Duodenal mucosa (tissue), 2 donors: ENCODE results near the gene DOK5.

Experiments
- H3K27ac ChIP-seq: one replicate; pipeline ENCODE4 v1.7.0; 2013; ENCODE audit warnings: low read depth, low read length
- H3K27me3 ChIP-seq, 2 donors: one replicate each; pipeline ENCODE4 v1.7.0; 2013; ENCODE audit warnings: low read length in 2 of 2, control low read depth in 1 of 2; ENCODE audit not compliant: insufficient read depth in 2 of 2, control insufficient read depth in 1 of 2
- H3K36me3 ChIP-seq, 2 donors: one replicate each; pipeline ENCODE4 v1.7.0; 2013; ENCODE audit warnings: low read length in 2 of 2, control low read depth in 1 of 2; ENCODE audit not compliant: insufficient read depth in 2 of 2, control insufficient read depth in 1 of 2
- H3K4me1 ChIP-seq, 2 donors: one replicate each; pipeline ENCODE4 v1.7.0; 2013; ENCODE audit warnings: low read length in 2 of 2, control low read depth in 1 of 2; ENCODE audit not compliant: insufficient read depth in 2 of 2, control insufficient read depth in 1 of 2
- H3K4me3 ChIP-seq, 2 donors: one replicate each; pipeline ENCODE4 v1.7.0; 2013; ENCODE audit warnings: low read length in 2 of 2, low read depth in 1 of 2
- H3K9ac ChIP-seq, 2 donors: one replicate each; pipeline ENCODE4 v1.7.0; 2013; ENCODE audit warnings: low read length in 2 of 2, low read depth in 1 of 2
- H3K9me3 ChIP-seq, 2 donors: one replicate each; pipeline ENCODE4 v1.7.0; 2013; ENCODE audit warnings: low read length in 2 of 2, control low read depth in 1 of 2; ENCODE audit not compliant: control insufficient read depth in 1 of 2

Gene DOK5

GRCh38 chr20:54649511-54649962 is 174.1 kb downstream of the DOK5 start:
- Histone ChIP-seq H3K36me3 (no peaks in the 10 kb centered on the region), H3K4me3 (no peak overlapping the region), H3K4me1 (no peaks in the 10 kb centered on the region), H3K9ac (no peak overlapping the region), H3K27me3 (no peaks in the 10 kb centered on the region), H3K27ac (no peak overlapping the region), H3K9me3 (no peaks in the 10 kb centered on the region)

DNA sequence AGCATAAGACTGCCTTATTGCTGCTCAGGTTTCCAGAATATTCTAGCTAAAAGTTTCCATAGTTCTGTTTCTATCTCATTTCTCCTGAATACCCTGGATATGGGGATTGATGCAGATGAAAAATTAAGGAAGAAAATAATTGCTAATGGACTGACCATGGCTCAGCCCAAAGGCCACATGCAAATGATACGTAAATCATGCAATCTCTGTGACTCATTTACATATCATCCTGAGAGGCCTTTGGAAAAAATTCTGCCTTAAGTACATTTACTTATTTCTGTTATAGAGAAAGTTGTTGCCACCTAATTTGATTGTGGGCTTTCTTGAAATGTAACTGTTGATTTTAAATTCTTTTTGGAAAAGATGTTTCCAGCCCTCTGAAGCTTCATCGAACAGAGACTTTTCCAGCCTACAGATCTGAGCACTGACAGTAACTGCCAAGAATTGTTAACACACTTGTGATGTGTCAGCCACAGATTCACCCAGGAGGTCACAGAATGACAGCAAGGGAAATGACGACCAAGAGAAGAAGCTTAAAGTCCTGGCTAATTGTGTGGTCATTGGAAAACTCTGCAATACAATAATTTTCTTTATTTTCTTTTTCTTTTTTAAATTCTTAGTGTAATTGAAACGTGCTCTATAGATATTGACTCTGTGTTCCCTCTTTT is 174.8 kb downstream of the DOK5 start:
- Histone ChIP-seq H3K27ac (no peak overlapping the region), H3K4me3 (no peak overlapping the region), H3K36me3 (no peaks in the 10 kb centered on the region), H3K9me3 (no peaks in the 10 kb centered on the region), H3K27me3 (no peaks in the 10 kb centered on the region), H3K4me1 (no peaks in the 10 kb centered on the region), H3K9ac (no peak overlapping the region)

- H3K27ac ChIP-seq, result no peak overlapping the region
- no peak overlapping the region for H3K9ac ChIP-seq
- H3K4me3 ChIP-seq, result no peak overlapping the region
- H3K27me3 ChIP-seq, result no peaks in the 10 kb centered on the region
- no peaks in the 10 kb centered on the region for H3K9me3 ChIP-seq
- no peaks in the 10 kb centered on the region for H3K36me3 ChIP-seq
- no peaks in the 10 kb centered on the region for H3K4me1 ChIP-seq
These were observed 175.9 kb downstream of the DOK5 start for GRCh38 chr20:54651252-54651651.

GRCh38 chr20:54654450-54654849 is 179.1 kb downstream of the DOK5 start:
- Histone ChIP-seq H3K9me3 (no peaks in the 10 kb centered on the region), H3K27ac (no peak overlapping the region), H3K9ac (no peak overlapping the region), H3K36me3 (no peaks in the 10 kb centered on the region), H3K4me1 (no peaks in the 10 kb centered on the region), H3K4me3 (no peak overlapping the region), H3K27me3 (no peaks in the 10 kb centered on the region)

DNA sequence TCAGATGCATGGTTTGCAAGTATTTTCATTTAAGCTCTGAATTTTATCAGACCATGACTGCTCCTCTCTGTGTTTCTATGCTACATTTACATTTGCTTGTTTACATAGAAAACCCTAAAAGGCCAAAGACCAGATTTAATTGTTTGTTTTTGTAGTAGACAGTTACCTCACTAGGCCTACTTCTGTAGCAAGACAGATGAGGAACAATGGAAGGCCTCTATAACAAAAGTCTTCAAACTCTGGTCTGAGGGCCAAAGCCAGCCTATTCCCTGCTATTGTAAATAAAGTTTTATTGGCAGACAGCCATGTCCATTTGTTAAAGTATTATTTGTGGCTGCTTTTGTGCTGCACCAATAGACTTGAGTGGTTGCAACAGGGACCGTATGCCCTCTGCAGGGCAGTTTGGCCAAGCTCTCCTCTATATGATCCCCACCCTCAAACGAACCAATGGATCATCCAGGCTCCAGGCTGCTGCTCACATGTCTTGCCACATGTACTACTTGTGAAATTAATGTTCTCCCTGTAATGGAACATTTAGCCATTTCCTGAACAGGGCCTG is 182.0 kb downstream of the DOK5 start:
- H3K27me3 ChIP-seq, result no peaks in the 10 kb centered on the region
- no peak overlapping the region for H3K27ac ChIP-seq
- H3K4me3 ChIP-seq, result no peak overlapping the region
- no peaks in the 10 kb centered on the region for H3K36me3 ChIP-seq
- H3K9ac ChIP-seq, result no peak overlapping the region
- H3K9me3 ChIP-seq, result no peaks in the 10 kb centered on the region
- H3K4me1 ChIP-seq, result no peaks in the 10 kb centered on the region

GRCh38 chr20:54658525-54658924 is 183.1 kb downstream of the DOK5 start:
- no peak overlapping the region for H3K4me3 ChIP-seq
- H3K4me1 ChIP-seq, result no peaks in the 10 kb centered on the region
- H3K9me3 ChIP-seq, result no peaks in the 10 kb centered on the region
- no peak overlapping the region for H3K27ac ChIP-seq
- H3K27me3 ChIP-seq, result no peaks in the 10 kb centered on the region
- no peaks in the 10 kb centered on the region for H3K36me3 ChIP-seq
- H3K9ac ChIP-seq, result no peak overlapping the region

DNA sequence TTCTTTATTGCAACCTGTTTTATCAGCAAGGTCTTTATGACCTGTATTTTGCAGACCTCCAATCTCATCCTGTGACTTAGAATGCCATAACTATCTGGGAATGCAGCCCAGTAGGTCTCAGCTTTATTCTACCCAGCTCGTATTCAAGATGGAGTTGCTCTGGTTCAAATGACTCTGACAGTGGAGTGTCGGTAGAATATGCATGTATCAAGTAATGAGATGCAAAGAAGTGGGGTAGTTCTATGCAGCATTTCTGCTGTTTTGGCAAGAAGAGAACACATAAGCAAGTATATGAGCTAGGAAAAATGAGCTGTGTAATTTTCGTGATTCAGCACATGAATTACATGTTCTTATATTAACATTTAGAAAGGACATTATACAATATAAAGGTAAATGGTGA is 185.9 kb downstream of the DOK5 start:
- no peak overlapping the region for H3K4me3 ChIP-seq
- no peak overlapping the region for H3K9ac ChIP-seq
- no peaks in the 10 kb centered on the region for H3K4me1 ChIP-seq
- H3K27me3 ChIP-seq, result no peaks in the 10 kb centered on the region
- H3K27ac ChIP-seq, result no peak overlapping the region
- H3K9me3 ChIP-seq, result no peaks in the 10 kb centered on the region
- H3K36me3 ChIP-seq, result no peaks in the 10 kb centered on the region

- Histone ChIP-seq H3K4me1 (no peaks in the 10 kb centered on the region), H3K36me3 (no peaks in the 10 kb centered on the region), H3K27ac (no peak overlapping the region), H3K9me3 (no peaks in the 10 kb centered on the region), H3K27me3 (no peaks in the 10 kb centered on the region), H3K4me3 (no peak overlapping the region), H3K9ac (no peak overlapping the region)
These were observed 186.6 kb downstream of the DOK5 start for GRCh38 chr20:54661880-54662465.

- no peaks in the 10 kb centered on the region for H3K4me1 ChIP-seq
- H3K36me3 ChIP-seq, result no peaks in the 10 kb centered on the region
- H3K9me3 ChIP-seq, result no peaks in the 10 kb centered on the region
- H3K27me3 ChIP-seq, result no peaks in the 10 kb centered on the region
- H3K4me3 ChIP-seq, result no peak overlapping the region
- H3K9ac ChIP-seq, result no peak overlapping the region
- no peak overlapping the region for H3K27ac ChIP-seq
These were observed 190.4 kb downstream of the DOK5 start for GRCh38 chr20:54665812-54666211.

DNA sequence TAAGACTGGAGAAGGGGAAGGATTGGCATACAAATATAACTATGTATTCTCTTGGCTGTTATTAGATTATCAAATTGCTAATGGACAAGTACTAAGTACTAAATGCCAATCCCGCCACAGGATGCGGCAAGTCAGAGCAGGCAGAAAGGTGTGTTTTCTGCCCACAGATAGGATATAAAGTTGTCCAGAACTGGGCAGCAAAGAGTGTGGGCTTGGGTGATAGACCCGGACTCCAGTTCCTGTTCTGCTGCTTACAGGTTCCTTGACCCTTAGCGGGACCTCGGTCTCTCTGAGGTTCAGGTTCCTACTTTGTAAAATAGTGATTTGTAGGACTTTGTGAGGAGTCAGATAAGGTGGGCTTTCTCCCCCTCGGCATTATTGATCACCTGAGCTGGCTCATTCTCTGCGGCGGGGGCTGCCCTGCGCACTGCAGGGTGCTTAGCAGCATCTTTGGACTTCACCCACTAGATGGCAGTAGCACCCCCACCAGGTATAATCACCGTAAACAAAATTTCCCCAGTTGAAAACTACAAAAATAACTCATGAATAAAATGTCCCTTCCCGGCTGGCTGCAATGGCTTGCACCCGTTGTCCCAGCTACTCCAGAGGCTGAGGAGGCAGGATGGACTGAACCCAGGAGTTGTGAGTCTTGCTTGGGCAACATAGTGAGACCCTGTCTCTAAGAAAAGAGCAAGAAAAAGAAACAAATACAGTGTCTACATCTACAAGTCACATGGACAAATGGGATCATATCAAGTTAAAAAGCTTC is 193.1 kb downstream of the DOK5 start:
- no peak overlapping the region for H3K27ac ChIP-seq
- H3K4me3 ChIP-seq, result no peak overlapping the region
- H3K9me3 ChIP-seq, result no peaks in the 10 kb centered on the region
- H3K4me1 ChIP-seq, result no peaks in the 10 kb centered on the region
- H3K36me3 ChIP-seq, result no peaks in the 10 kb centered on the region
- H3K27me3 ChIP-seq, result no peaks in the 10 kb centered on the region
- H3K9ac ChIP-seq, result no peak overlapping the region
